Large intestine (tissue), 3 donors: Measurements from ENCODE around the gene PRCD. TPM values are rescaled to one million over a fixed set of nuclear protein-coding genes. Genes with fewer than 3 reads are reported as not detected.

ENCODE experiments used
- DNase-seq, 2 donors: peaks; one replicate each; pipeline versions ENCODE4 v3.0.0 to v3.0.0-alpha.2; 2013
- H3K27ac ChIP-seq: one replicate; pipeline ENCODE4 v1.5.1; 2013; ENCODE audit warnings: low read length
- H3K27me3 ChIP-seq: 2 replicates; pipeline ENCODE4 v1.6.1; 2013; ENCODE audit warnings: low read length; ENCODE audit not compliant: control insufficient read depth, insufficient read depth
- H3K36me3 ChIP-seq: 2 replicates; pipeline ENCODE4 v1.6.1; 2013; ENCODE audit warnings: low read length; ENCODE audit not compliant: control insufficient read depth, insufficient read depth
- H3K4me1 ChIP-seq: one replicate; pipeline ENCODE4 v1.6.1; 2013; ENCODE audit warnings: low read length; ENCODE audit not compliant: control insufficient read depth, insufficient read depth
- H3K4me3 ChIP-seq: one replicate; pipeline ENCODE4 v1.5.1; 2013; ENCODE audit warnings: low read length
- H3K9me3 ChIP-seq: one replicate; pipeline ENCODE4 v1.6.1; 2013; ENCODE audit warnings: mild to moderate bottlenecking, low read depth, low read length, moderate library complexity; ENCODE audit not compliant: control insufficient read depth
- WGBS: methylation state at CpG from one replicate; pipeline ENCODE4 v1.1.5; 2013; ENCODE audit warnings: low lambda C conversion rate; ENCODE audit not compliant: insufficient coverage; 5-methylcytosine and 5-hydroxymethylcytosine counted together
- polyA plus RNA-seq: library from polyadenylated mRNA; unstranded; fragments of 120-200 nt; gene quantifications from one replicate; pipeline ENCODE4 v1.2.1, GENCODE V29; 2013

PRCD gene
- polyA plus RNA-seq, 1 donor, result 4.7 TPM

GRCh38 chr17:76534831-76535732 lies 4.8 kb upstream of the PRCD start:
- Histone ChIP-seq H3K4me1 (peaks cover 22% of the 10 kb centered on the region), H3K9me3 (peaks cover 3% of the 10 kb centered on the region), H3K4me3 (no peak overlapping the region), H3K36me3 (no peaks in the 10 kb centered on the region), H3K27ac (no peak overlapping the region), H3K27me3 (peaks cover 31% of the 10 kb centered on the region)
- WGBS, result no CpG with 5 or more reads among the region's 7 CpGs
- no peak for DNase-seq

- Histone ChIP-seq H3K36me3 (no peaks in the 10 kb centered on the region), H3K4me3 (no peak overlapping the region), H3K27ac (no peak overlapping the region), H3K4me1 (peaks cover 20% of the 10 kb centered on the region), H3K9me3 (peaks cover 3% of the 10 kb centered on the region), H3K27me3 (peaks cover 31% of the 10 kb centered on the region)
- WGBS, result no CpG with 5 or more reads among the region's 19 CpGs
- no peak for DNase-seq
These were observed 3.9 kb upstream of the PRCD start for GRCh38 chr17:76535788-76536510.

DNA sequence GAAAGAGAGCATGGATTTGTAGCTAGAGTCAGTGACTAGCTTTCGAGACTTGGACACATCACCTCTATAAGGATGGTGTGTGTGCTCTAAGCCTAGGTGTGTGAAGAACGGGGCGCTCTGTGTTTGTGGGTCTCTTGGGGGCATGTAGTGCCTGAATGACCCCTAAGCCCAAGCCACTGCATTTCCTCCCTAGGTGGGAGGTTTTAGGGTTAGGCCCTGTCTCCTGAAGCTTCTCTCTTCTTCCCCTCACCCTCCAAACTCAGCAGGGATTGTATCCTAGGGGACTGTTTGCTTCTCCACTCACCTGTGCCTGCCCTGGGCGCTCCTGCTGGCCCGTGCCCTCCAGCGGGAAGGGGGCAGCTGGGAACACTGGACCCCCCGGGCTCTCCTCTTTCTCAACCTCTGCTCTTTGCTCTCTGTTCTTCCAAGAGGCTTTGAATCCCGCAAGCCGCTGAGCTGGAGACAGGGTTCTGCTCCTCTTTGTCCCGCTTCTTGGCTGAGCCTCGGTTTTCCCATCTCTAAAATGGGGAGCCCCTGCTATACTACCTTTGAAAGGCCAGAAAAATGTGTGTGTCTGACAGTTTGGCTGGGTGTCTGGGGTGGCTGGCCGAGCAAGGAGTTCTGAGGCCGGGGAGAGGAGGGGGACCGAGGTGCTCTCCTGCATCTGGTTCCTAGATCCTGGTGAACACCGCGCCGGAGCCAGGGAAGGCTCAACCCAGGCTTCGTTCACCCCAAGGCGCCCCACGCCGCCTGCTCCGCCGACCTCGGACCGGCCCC lies 3.1 kb upstream of the PRCD start:
- WGBS, result no CpG with 5 or more reads among the region's 25 CpGs
- H3K4me3 ChIP-seq, result peak overlapping the region; percentile 39
- H3K4me1 ChIP-seq, result peaks cover 22% of the 10 kb centered on the region
- H3K9me3 ChIP-seq, result peaks cover 3% of the 10 kb centered on the region
- DNase-seq, result no peak
- peaks cover 31% of the 10 kb centered on the region for H3K27me3 ChIP-seq
- H3K27ac ChIP-seq, result peak overlapping the region; percentile 22
- no peaks in the 10 kb centered on the region for H3K36me3 ChIP-seq

- Histone ChIP-seq H3K4me1 (peaks cover 22% of the 10 kb centered on the region), H3K9me3 (peaks cover 3% of the 10 kb centered on the region), H3K36me3 (no peaks in the 10 kb centered on the region), H3K27me3 (peaks cover 31% of the 10 kb centered on the region), H3K27ac (no peak overlapping the region), H3K4me3 (peak overlapping the region; percentile 39)
- no CpG with 5 or more reads among the region's 26 CpGs for WGBS
- no peak for DNase-seq
These were observed 2.6 kb upstream of the PRCD start for GRCh38 chr17:76537288-76537577.

GRCh38 chr17:76537578-76538280 lies 2.1 kb upstream of the PRCD start, which contains the start of gene CYGB:
TSS of gene CYGB (minus strand) at chr17:76537709. CDS start at chr17:76537542, 167 bp downstream.
- Histone ChIP-seq H3K4me1 (peaks cover 21% of the 10 kb centered on the region), H3K27ac (peak within 1 kb of the TSS; percentile 22), H3K4me3 (peak within 1 kb of the TSS; percentile 39), H3K27me3 (peaks cover 31% of the 10 kb centered on the region), H3K36me3 (no peaks in the 10 kb centered on the region), H3K9me3 (peaks cover 3% of the 10 kb centered on the region)
- WGBS, result no CpG with 5 or more reads among the region's 95 CpGs
- no peak for DNase-seq

GRCh38 chr17:76538281-76538931 lies 1.4 kb upstream of the PRCD start:
- H3K4me3 ChIP-seq, result peak overlapping the region; percentile 17
- peaks cover 3% of the 10 kb centered on the region for H3K9me3 ChIP-seq
- H3K36me3 ChIP-seq, result no peaks in the 10 kb centered on the region
- H3K27ac ChIP-seq, result no peak overlapping the region
- peaks cover 14% of the 10 kb centered on the region for H3K4me1 ChIP-seq
- H3K27me3 ChIP-seq, result peaks cover 36% of the 10 kb centered on the region
- no peak for DNase-seq
- WGBS, result no CpG with 5 or more reads among the region's 37 CpGs

DNA sequence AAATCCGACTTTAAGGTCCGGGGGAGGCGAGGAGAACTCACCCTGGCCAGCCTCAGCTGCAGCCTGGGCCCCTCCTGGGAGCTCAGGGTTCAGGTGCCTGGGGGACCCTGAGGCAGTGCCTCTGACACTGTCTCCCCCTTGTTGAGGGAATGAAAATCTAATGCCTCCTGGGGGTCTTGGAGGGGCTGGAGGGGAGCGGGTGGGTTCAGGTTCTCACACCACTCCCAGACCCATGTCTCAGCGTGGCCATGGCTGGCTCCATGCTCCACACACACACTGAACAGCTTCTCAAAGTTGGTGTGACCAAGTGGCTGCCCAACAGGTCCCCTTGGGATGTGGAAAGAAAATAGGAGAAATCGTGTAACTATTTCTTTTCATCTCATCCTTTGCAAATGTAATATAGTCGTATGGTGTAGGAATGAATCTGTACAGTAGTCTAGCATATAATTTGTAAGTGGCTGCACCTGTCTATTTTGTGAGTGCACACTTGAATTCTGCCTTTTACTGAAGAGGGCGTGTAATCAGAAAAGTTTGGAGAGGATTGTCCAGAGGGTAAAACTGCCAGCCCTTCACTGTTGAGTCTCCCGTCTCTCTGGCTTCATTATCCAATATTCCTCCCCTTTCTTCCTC lies 788 bp upstream of the PRCD start:
- H3K27ac ChIP-seq, result no peak overlapping the region
- H3K9me3 ChIP-seq, result peaks cover 4% of the 10 kb centered on the region
- H3K27me3 ChIP-seq, result peaks cover 43% of the 10 kb centered on the region
- DNase-seq, result no peak
- no peaks in the 10 kb centered on the region for H3K36me3 ChIP-seq
- 100% methylated on average over 1 of the region's 9 CpGs for WGBS
- no peak overlapping the region for H3K4me3 ChIP-seq
- peaks cover 13% of the 10 kb centered on the region for H3K4me1 ChIP-seq

DNA sequence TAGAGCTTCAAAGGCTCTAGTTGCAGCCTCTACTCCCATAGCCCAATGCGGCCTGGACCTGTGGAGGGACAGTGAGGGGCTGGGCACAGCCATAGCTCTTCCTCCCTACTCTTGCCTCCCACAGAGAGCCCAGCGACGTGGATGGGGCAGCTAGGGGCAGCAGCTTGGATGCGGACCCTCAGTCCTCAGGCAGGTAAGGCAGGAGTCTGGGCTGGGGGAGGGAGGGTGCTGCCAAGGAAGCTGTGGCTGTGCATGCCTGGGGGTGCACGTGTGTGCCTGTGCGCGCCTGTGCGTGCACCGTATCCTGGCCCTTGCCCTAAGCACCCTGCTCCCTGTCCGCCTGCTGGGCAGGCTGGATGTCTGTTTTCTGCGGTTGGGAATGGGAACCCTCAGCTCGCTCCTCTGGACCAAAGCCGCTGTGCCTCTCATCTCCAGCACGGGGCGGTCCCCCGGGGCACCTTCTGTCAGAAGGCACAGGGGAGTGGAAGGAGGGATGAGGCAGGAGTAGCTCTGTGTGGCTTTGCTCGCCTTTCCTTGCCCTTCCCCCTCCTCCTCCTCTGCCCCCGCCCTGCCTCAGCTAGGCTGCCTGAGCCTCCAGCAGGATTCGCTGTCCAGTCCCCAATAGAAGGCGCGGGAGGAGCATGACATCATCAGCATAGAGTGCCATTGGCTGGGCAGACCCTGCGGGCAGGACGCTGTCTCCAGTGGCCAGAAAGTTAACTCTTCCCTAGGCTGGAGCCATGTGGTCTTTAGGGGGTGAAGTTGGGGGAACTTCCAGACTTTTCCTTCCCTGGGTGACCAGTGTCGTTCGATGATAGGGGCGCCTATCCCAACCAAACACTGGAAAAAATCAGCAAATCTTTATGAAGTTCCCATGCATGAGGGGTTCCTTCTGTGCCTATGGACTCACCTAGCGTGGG lies 797 bp downstream of the PRCD start:
- Histone ChIP-seq H3K27me3 (peaks cover 51% of the 10 kb centered on the region), H3K4me3 (peak overlapping the region; percentile 32)

More for the DNA sequence above, 797 bp downstream of the PRCD start:
- Histone ChIP-seq H3K27ac (peak overlapping the region; percentile 5), H3K4me1 (peaks cover 13% of the 10 kb centered on the region), H3K9me3 (peaks cover 6% of the 10 kb centered on the region), H3K36me3 (no peaks in the 10 kb centered on the region)
- peak; percentile 92 to 95 for DNase-seq
- no CpG with 5 or more reads among the region's 27 CpGs for WGBS
